GM23338 (cell line): Measurements from ENCODE around the gene DEFB126. TPM values are rescaled to one million over a fixed set of nuclear protein-coding genes. Genes with fewer than 3 reads are reported as not detected.
"Not testable (repeated sequence)": the region's sequence is repeated elsewhere in the genome, so short reads cannot be mapped to it uniquely, and the experiment has no call there.

ENCODE experiments used
- ATAC-seq: fragments of 200-7000 bp; cut with Tn5 transposase; 3 replicates; pipeline ENCODE4 v1.9.1; 2020
- DNase-seq: peaks from one replicate; pipeline ENCODE4 v3.0.0-alpha.2; 2015; ENCODE audit warnings: low spot score
- H2AFZ ChIP-seq: fragments of 200-600 bp; sonication (generic); 2 replicates; pipeline ENCODE4 v1.8.0; 2016; ENCODE audit warnings: antibody characterized with exemption, mild to moderate bottlenecking, moderate library complexity
- H3F3A ChIP-seq: fragments of 200-600 bp; sonication (generic); replicated peaks from 2 replicates; pipeline ENCODE4 v1.8.0; 2017; ENCODE audit warnings: antibody characterized with exemption, mixed run types, low read depth
- H3K27ac ChIP-seq: fragments of 200-600 bp; sonication (generic); 2 replicates; pipeline ENCODE4 v1.6.1; 2016; ENCODE audit warnings: low read depth
- H3K27me3 ChIP-seq: fragments of 200-600 bp; sonication (generic); 2 replicates; pipeline ENCODE4 v1.8.0; 2016; ENCODE audit warnings: mild to moderate bottlenecking, mixed run types, moderate library complexity; ENCODE audit not compliant: insufficient read depth
- H3K36me3 ChIP-seq: fragments of 200-600 bp; sonication (generic); 2 replicates; pipeline ENCODE4 v1.8.0; 2016; ENCODE audit warnings: mild to moderate bottlenecking; ENCODE audit not compliant: insufficient read depth
- H3K4me1 ChIP-seq: fragments of 200-600 bp; sonication (generic); 2 replicates; pipeline ENCODE4 v1.8.0; 2016; ENCODE audit warnings: mild to moderate bottlenecking, moderate library complexity; ENCODE audit not compliant: insufficient read depth
- H3K4me2 ChIP-seq: fragments of 200-600 bp; sonication (generic); 2 replicates; pipeline ENCODE4 v1.7.1; 2017; ENCODE audit warnings: mixed run types
- H3K4me3 ChIP-seq: fragments of 200-600 bp; sonication (generic); 2 replicates; pipeline ENCODE4 v1.6.1; 2016; ENCODE audit warnings: mixed run types
- H3K79me2 ChIP-seq: fragments of 200-600 bp; sonication (generic); replicated peaks from 2 replicates; pipeline ENCODE4 v1.8.0; 2017; ENCODE audit warnings: mild to moderate bottlenecking; ENCODE audit not compliant: insufficient read depth
- H3K9me2 ChIP-seq: fragments of 200-600 bp; sonication (generic); 2 replicates; pipeline ENCODE4 v1.8.0; 2017; ENCODE audit not compliant: insufficient read depth
- H4K20me1 ChIP-seq: fragments of 200-600 bp; sonication (generic); replicated peaks from 2 replicates; pipeline ENCODE4 v1.8.0; 2017; ENCODE audit warnings: mild to moderate bottlenecking; ENCODE audit not compliant: insufficient read depth
- H3K27ac Mint-ChIP-seq: 2 replicates; pipeline ENCODE4 v1.8.0; 2020; ENCODE audit warnings: inconsistent platforms, mild to moderate bottlenecking, moderate library complexity, mixed read lengths
- H3K27me3 Mint-ChIP-seq: 3 replicates; pipeline ENCODE4 v1.8.0; 2022; ENCODE audit warnings: low read depth, mild to moderate bottlenecking, moderate library complexity, mixed read lengths, inconsistent platforms; ENCODE audit not compliant: insufficient read depth, poor library complexity
- H3K36me3 Mint-ChIP-seq: 3 replicates; pipeline ENCODE4 v1.8.0; 2021; ENCODE audit warnings: low read depth, mild to moderate bottlenecking, inconsistent platforms, moderate library complexity, mixed read lengths
- H3K4me1 Mint-ChIP-seq: 3 replicates; pipeline ENCODE4 v1.8.0; 2020; ENCODE audit warnings: mild to moderate bottlenecking, inconsistent platforms, mixed read lengths
- H3K4me3 Mint-ChIP-seq: 3 replicates; pipeline ENCODE4 v1.8.0; 2021; ENCODE audit warnings: moderate library complexity, mild to moderate bottlenecking, inconsistent platforms, mixed read lengths
- H3K9me3 Mint-ChIP-seq: 3 replicates; pipeline ENCODE4 v1.8.0; 2020; ENCODE audit warnings: moderate library complexity, mild to moderate bottlenecking, inconsistent platforms, mixed read lengths
- CREB1 ChIP-seq: fragments of 250-450 bp; sonication (Bioruptor Pico); IDR thresholded peaks from 2 replicates; pipeline ENCODE4 v1.5.0; 2020; ENCODE audit warnings: low read depth, mild to moderate bottlenecking, moderate library complexity
- EZH2 ChIP-seq: fragments of 200-600 bp; sonication (generic); IDR thresholded peaks from one replicate; pipeline ENCODE4 v1.8.0; 2017; ENCODE audit warnings: antibody characterized with exemption, mild to moderate bottlenecking, low read depth; ENCODE audit not compliant: unreplicated experiment
- JUNB ChIP-seq: IDR thresholded peaks from one replicate; pipeline ENCODE4 v1.6.1; 2016; ENCODE audit warnings: antibody characterized with exemption; ENCODE audit not compliant: unreplicated experiment
- NANOG ChIP-seq: IDR thresholded peaks from 2 replicates; pipeline ENCODE4 v1.6.1; 2016; ENCODE audit warnings: antibody characterized with exemption, borderline replicate concordance
- ZNF114 ChIP-seq: fragments of 250-450 bp; sonication (Bioruptor Pico); IDR thresholded peaks from 2 replicates; pipeline ENCODE4 v1.5.0; 2020; ENCODE audit warnings: mild to moderate bottlenecking, moderate library complexity
- ZNF331 ChIP-seq: fragments of 250-450 bp; sonication (Bioruptor Pico); IDR thresholded peaks from 2 replicates; pipeline ENCODE4 v1.5.0; 2020; ENCODE audit warnings: low read depth, mild to moderate bottlenecking, moderate library complexity
- polyA plus RNA-seq: library from polyadenylated mRNA; unstranded; fragments of >200 nt; fragmentation: Nextera tagmentation; extraction: Ambion mirVana; gene quantifications from 2 replicates; pipeline ENCODE4 v1.2.1, GENCODE V29; 2016
- total RNA-seq: library from RNA; depleted of rRNA; stranded (reverse); fragments of >200 nt; shearing (Covaris generic); gene quantifications from 2 replicates; pipeline ENCODE4 v1.2.3, GENCODE V29; 2014
- TF ChIP-seq, protein P1 (sequence below), 2 experiments: fragments of 200-600 bp in 1 of 2; sonication (generic) in 1 of 2; conservative IDR thresholded peaks; 2 replicates each; pipeline versions ENCODE4 v1.5.1 to v1.6.1; 2016 to 2017; ENCODE audit warnings: antibody characterized with exemption in 2 of 2, low read depth in 2 of 2, mild to moderate bottlenecking in 2 of 2, moderate library complexity in 1 of 2
- TF ChIP-seq, protein P2 (sequence below): IDR thresholded peaks from one replicate; pipeline ENCODE4 v1.6.1; 2018; ENCODE audit warnings: antibody characterized with exemption; ENCODE audit not compliant: unreplicated experiment
- TF ChIP-seq, protein P3 (sequence below): fragments of 250-450 bp; sonication (Bioruptor Pico); IDR thresholded peaks from 2 replicates; pipeline ENCODE4 v1.5.0; 2020; ENCODE audit warnings: mild to moderate bottlenecking, moderate library complexity
- TF ChIP-seq, protein P4 (sequence below): IDR thresholded peaks from 2 replicates; pipeline ENCODE4 v1.6.1; 2016; ENCODE audit warnings: antibody characterized with exemption

Gene DEFB126
- total and polyA plus RNA-seq, 2 experiments from 2014 or later, result not detected

DNA sequence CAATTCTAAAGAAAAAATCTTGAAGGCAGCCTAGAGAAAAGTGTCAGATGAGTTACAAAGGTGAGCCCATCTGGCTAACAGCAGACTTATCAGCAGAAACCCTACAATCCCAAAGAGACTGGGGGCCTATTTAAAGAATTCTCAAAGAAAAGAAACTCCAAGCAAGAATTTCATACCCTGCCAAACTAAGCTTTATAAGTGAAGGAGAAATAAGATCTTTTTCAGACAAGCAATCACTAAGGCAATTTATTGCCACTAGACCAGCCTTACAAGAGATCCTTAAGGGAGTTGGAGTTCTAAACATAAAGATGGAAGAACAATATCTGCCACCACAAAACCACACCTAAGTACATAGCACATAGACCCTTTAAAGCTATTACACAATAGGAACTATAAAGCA is 24.9 kb upstream of the DEFB126 start:
- no peaks in the 10 kb centered on the region for H3K36me3 ChIP-seq
- no peak overlapping the region for H3K27ac ChIP-seq
- no peaks in the 10 kb centered on the region for H3F3A ChIP-seq
- H3K4me1 ChIP-seq, result no peaks in the 10 kb centered on the region
- H3K4me2 ChIP-seq, result no peak overlapping the region
- no peak overlapping the region for H2AFZ ChIP-seq
- Mint-ChIP-seq H3K9me3 (no peaks in the 10 kb centered on the region; the same call in 2 of the 3 replicates), H3K4me1 (no peaks in the 10 kb centered on the region), H3K4me3 (no peak overlapping the region), H3K36me3 (no peaks in the 10 kb centered on the region), H3K27ac (no peak overlapping the region), H3K27me3 (peaks cover 3% of the 10 kb centered on the region)
- TF ChIP-seq, protein P1, sequence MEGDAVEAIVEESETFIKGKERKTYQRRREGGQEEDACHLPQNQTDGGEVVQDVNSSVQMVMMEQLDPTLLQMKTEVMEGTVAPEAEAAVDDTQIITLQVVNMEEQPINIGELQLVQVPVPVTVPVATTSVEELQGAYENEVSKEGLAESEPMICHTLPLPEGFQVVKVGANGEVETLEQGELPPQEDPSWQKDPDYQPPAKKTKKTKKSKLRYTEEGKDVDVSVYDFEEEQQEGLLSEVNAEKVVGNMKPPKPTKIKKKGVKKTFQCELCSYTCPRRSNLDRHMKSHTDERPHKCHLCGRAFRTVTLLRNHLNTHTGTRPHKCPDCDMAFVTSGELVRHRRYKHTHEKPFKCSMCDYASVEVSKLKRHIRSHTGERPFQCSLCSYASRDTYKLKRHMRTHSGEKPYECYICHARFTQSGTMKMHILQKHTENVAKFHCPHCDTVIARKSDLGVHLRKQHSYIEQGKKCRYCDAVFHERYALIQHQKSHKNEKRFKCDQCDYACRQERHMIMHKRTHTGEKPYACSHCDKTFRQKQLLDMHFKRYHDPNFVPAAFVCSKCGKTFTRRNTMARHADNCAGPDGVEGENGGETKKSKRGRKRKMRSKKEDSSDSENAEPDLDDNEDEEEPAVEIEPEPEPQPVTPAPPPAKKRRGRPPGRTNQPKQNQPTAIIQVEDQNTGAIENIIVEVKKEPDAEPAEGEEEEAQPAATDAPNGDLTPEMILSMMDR (conservative IDR thresholded peaks at IDR 0.05; ENCODE audit: low read depth in 2 of 2), result no peak
- TF ChIP-seq EZH2, result no peak
- TF ChIP-seq JUNB, result no peak
- no peak for TF ChIP-seq NANOG
- TF ChIP-seq, protein P2, sequence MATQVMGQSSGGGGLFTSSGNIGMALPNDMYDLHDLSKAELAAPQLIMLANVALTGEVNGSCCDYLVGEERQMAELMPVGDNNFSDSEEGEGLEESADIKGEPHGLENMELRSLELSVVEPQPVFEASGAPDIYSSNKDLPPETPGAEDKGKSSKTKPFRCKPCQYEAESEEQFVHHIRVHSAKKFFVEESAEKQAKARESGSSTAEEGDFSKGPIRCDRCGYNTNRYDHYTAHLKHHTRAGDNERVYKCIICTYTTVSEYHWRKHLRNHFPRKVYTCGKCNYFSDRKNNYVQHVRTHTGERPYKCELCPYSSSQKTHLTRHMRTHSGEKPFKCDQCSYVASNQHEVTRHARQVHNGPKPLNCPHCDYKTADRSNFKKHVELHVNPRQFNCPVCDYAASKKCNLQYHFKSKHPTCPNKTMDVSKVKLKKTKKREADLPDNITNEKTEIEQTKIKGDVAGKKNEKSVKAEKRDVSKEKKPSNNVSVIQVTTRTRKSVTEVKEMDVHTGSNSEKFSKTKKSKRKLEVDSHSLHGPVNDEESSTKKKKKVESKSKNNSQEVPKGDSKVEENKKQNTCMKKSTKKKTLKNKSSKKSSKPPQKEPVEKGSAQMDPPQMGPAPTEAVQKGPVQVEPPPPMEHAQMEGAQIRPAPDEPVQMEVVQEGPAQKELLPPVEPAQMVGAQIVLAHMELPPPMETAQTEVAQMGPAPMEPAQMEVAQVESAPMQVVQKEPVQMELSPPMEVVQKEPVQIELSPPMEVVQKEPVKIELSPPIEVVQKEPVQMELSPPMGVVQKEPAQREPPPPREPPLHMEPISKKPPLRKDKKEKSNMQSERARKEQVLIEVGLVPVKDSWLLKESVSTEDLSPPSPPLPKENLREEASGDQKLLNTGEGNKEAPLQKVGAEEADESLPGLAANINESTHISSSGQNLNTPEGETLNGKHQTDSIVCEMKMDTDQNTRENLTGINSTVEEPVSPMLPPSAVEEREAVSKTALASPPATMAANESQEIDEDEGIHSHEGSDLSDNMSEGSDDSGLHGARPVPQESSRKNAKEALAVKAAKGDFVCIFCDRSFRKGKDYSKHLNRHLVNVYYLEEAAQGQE, result no peak
- TF ChIP-seq ZNF114 (CRISPR knock-in tag), result no peak
- TF ChIP-seq CREB1, result no peak
- TF ChIP-seq ZNF331, result no peak
- TF ChIP-seq, protein P3, sequence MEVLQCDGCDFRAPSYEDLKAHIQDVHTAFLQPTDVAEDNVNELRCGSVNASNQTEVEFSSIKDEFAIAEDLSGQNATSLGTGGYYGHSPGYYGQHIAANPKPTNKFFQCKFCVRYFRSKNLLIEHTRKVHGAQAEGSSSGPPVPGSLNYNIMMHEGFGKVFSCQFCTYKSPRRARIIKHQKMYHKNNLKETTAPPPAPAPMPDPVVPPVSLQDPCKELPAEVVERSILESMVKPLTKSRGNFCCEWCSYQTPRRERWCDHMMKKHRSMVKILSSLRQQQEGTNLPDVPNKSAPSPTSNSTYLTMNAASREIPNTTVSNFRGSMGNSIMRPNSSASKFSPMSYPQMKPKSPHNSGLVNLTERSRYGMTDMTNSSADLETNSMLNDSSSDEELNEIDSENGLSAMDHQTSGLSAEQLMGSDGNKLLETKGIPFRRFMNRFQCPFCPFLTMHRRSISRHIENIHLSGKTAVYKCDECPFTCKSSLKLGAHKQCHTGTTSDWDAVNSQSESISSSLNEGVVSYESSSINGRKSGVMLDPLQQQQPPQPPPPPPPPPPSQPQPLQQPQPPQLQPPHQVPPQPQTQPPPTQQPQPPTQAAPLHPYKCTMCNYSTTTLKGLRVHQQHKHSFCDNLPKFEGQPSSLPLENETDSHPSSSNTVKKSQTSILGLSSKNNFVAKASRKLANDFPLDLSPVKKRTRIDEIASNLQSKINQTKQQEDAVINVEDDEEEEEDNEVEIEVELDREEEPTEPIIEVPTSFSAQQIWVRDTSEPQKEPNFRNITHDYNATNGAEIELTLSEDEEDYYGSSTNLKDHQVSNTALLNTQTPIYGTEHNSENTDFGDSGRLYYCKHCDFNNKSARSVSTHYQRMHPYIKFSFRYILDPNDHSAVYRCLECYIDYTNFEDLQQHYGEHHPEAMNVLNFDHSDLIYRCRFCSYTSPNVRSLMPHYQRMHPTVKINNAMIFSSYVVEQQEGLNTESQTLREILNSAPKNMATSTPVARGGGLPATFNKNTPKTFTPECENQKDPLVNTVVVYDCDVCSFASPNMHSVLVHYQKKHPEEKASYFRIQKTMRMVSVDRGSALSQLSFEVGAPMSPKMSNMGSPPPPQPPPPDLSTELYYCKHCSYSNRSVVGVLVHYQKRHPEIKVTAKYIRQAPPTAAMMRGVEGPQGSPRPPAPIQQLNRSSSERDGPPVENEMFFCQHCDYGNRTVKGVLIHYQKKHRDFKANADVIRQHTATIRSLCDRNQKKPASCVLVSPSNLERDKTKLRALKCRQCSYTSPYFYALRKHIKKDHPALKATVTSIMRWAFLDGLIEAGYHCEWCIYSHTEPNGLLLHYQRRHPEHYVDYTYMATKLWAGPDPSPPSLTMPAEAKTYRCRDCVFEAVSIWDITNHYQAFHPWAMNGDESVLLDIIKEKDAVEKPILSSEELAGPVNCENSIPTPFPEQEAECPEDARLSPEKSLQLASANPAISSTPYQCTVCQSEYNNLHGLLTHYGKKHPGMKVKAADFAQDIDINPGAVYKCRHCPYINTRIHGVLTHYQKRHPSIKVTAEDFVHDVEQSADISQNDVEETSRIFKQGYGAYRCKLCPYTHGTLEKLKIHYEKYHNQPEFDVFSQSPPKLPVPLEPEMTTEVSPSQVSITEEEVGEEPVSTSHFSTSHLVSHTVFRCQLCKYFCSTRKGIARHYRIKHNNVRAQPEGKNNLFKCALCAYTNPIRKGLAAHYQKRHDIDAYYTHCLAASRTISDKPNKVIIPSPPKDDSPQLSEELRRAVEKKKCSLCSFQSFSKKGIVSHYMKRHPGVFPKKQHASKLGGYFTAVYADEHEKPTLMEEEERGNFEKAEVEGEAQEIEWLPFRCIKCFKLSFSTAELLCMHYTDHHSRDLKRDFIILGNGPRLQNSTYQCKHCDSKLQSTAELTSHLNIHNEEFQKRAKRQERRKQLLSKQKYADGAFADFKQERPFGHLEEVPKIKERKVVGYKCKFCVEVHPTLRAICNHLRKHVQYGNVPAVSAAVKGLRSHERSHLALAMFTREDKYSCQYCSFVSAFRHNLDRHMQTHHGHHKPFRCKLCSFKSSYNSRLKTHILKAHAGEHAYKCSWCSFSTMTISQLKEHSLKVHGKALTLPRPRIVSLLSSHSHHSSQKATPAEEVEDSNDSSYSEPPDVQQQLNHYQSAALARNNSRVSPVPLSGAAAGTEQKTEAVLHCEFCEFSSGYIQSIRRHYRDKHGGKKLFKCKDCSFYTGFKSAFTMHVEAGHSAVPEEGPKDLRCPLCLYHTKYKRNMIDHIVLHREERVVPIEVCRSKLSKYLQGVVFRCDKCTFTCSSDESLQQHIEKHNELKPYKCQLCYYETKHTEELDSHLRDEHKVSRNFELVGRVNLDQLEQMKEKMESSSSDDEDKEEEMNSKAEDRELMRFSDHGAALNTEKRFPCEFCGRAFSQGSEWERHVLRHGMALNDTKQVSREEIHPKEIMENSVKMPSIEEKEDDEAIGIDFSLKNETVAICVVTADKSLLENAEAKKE (CRISPR knock-in tag), result no peak
- TF ChIP-seq, protein P4, sequence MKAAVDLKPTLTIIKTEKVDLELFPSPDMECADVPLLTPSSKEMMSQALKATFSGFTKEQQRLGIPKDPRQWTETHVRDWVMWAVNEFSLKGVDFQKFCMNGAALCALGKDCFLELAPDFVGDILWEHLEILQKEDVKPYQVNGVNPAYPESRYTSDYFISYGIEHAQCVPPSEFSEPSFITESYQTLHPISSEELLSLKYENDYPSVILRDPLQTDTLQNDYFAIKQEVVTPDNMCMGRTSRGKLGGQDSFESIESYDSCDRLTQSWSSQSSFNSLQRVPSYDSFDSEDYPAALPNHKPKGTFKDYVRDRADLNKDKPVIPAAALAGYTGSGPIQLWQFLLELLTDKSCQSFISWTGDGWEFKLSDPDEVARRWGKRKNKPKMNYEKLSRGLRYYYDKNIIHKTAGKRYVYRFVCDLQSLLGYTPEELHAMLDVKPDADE, result no peak
- DNase-seq (no peak), ATAC-seq (no peak)
- H3K79me2 ChIP-seq, result no peaks in the 10 kb centered on the region
- H4K20me1 ChIP-seq, result no peaks in the 10 kb centered on the region
- H3K4me3 ChIP-seq, result no peak overlapping the region
- H3K27me3 ChIP-seq, result peaks cover 11% of the 10 kb centered on the region; the same call in 1 of the 2 replicates
- no peaks in the 10 kb centered on the region for H3K9me2 ChIP-seq

DNA sequence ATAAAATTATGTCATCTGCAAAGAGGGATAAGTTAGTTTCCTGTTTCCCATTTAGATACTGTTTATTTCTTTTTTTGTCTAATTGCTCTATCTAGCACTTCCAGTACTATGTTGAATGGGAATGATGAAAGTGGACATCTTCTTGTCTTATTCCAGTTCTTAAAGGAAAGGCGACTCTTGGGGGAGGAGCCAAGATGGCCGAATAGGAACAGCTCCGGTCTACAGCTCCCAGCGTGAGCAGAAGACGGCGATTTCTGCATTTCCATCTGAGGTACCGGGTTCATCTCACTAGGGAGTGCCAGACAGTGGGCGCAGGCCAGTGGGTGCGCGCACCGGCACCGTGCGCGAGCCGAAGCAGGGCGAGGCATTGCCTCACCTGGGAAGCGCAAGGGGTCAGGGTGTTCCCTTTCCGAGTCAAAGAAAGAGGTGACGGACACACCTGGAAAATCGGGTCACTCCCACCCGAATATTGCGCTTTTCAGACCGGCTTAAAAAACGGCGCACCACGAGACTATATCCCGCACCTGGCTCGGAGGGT is 12.5 kb upstream of the DEFB126 start:
- not testable (repeated sequence) for H3K36me3 Mint-ChIP-seq, H3K9me2 ChIP-seq, H3K4me1 Mint-ChIP-seq, H3K9me3 Mint-ChIP-seq, H3K79me2 ChIP-seq, H3K4me2 ChIP-seq, H3K36me3 ChIP-seq, ATAC-seq, H3K27me3 Mint-ChIP-seq, H3F3A ChIP-seq, H4K20me1 ChIP-seq, H3K27ac ChIP-seq, H3K27ac Mint-ChIP-seq, H3K27me3 ChIP-seq, H3K4me1 ChIP-seq, H3K4me3 ChIP-seq
- 0 out of 2 replicates have a peak overlapping the region, but pooled peaks have one; percentile 1 for H2AFZ ChIP-seq
- 0 out of 3 replicates have a peak overlapping the region, but pooled peaks have one; percentile 19 for H3K4me3 Mint-ChIP-seq
- DNase-seq, result peak; percentile 14
